ENCODE measurements around the gene LMBR1.
"Not testable (repeated sequence)": the region's sequence is repeated elsewhere in the genome, so short reads cannot be mapped to it uniquely, and the experiment has no call there.

Gene LMBR1

DNA sequence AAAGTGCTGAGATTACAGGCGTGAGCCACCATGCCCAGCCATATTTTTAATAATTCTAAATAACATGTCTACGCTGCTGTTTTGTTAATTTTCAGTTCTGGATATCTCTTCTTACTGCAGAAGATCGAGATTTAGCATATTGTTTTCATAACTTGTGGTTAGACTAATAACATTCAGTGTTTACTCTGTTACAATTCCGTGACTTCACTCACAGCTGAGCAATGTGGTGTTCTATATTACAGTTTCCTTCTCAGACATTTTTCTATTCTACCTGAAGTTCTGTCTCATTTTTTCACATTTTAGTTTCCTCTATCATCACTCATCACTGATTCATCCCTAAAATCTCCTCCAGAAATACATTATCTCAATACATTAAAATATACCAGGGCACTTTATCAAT lies 241.5 kb downstream of the LMBR1 start:
- no peak for DNase-seq

DNA sequence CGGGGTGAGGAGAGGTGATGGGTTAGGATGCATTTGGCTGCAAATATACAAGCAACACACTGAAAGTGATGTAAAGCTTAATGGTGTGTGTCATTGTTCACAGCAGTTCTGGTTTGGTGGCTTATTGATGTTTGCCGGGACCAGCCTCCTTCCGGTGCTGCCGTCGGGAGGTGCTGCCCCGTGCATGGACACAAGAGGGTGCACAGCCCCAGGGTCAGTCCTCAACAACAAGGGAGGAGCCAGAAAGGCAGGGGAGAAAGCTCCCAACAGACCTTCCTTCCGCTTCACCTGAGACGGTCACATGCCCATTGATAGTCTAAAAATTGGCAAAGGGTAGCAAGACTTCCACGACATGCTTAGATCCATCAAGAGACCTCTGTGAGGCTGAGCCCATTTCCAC lies 242.9 kb downstream of the LMBR1 start:
- no peak for DNase-seq

DNA sequence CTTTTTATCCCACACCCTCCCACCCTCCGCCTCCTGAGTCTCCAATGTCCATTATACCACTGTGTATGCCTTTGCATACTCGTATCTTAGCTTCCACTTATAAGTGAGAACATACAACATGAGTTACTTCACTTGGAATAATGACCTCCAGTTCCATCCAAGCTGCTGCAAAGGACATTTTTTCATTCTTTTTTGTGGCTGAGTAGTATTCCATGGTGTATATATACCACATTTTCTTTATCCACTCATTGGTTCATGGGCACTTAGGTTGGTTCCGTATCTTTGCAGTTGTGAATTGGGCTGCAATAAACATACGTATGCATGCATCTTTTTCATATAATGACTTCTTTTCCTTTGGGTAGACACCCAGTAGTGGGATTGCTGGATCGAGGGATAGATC lies 245.7 kb downstream of the LMBR1 start:
- not testable (repeated sequence) for DNase-seq

DNA sequence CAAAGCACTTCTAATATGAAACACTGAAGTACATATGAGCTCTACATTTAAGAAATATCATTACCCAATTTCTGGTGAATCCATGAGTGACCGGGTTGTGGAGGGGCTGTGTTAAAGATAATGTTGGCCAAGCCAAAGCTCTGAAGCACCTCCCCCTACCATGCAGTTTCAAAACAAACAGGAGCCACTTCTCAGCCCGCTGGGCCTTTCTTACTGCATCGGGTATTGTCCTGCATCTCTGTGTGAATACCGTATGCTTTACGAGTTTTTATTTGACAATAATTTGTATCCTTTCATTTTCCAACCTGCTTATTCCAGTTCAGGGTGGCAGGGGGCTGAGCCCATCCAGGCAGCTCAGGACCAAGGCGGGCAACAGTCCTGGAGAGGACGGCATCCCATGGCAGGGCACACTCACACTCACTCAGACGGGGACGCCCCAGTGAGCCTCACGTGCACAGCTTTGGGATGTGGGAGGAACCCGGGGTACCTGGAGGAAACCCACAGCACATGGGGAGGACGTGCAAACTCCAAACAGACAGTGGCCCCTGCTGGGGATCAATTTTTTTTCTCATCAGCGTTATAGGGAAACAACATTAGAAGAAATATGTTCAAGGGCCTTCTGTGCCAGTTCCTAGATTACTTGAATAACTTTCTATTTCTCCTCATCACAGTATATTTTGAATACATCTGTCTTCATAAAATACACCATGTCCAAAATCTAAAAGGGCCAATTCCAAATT lies 250.5 kb downstream of the LMBR1 start:
- no peak for DNase-seq

DNA sequence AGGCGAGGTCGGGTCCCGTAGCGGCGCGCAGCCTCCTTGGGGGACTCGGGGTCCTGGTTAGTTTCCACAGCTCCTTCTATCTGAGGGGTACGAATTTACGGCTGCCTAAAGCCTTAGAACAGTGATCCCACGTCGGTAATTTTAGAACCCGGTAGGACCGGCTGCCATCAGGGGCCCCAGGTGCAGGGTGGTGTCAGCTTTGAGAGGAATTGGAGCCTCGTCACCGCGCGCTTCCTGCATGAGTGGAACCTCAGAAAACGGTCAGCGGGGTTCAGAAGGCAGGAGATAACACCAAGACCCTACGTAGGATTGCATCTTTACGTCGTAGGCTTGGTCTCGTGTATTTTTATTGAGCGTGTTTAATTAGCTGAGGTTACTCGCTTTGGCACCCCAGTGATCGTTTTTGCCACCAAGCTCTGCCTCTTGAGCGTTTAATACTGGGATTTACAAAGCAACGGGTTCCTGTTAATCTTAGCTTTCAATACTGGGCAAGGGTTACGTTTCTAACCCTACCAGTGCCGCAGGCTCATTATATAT lies 252.0 kb downstream of the LMBR1 start:
- DNase-seq: peak; percentile 51

DNA sequence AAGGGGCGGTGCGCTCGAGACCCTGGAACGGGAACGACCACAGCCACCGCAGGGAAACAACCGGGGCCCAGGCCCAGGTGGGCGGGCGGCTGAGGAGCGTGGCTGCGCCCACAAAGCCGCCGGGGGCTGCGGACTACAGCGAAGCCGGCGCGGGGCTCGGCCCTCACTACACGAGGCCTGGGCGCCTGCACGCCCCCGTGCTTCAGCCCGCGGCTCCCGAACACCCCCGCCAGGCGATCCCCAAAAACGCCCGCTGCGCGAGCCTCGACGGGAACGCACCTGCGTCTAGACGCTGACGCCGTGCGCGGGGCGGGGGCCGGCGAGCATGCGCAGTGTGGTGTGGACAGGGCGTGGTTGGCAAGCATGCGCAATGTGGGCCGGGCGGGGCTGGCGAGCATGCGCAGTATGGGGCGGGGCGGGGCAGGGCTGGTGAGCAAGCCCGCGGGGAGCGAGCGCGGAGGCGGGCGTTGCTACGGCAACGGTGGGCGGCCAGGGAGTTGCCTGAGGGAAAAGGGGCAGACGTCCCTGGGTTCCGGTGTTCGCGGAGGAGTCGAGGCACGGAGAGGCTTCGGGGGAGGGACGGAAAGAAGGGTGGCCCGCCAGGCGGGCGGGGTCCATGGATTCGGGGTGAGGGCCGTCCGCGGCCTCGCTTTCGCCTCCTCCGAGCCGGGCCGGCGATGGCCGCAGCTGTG lies 252.6 kb downstream of the LMBR1 start, which contains the start of gene RNF32:
TSS of gene RNF32 (plus strand) at position 518 of the 692 bp plus-strand sequence. CDS start 3,104 bp downstream, outside the sequence.
- peak; percentile 95 for DNase-seq

DNA sequence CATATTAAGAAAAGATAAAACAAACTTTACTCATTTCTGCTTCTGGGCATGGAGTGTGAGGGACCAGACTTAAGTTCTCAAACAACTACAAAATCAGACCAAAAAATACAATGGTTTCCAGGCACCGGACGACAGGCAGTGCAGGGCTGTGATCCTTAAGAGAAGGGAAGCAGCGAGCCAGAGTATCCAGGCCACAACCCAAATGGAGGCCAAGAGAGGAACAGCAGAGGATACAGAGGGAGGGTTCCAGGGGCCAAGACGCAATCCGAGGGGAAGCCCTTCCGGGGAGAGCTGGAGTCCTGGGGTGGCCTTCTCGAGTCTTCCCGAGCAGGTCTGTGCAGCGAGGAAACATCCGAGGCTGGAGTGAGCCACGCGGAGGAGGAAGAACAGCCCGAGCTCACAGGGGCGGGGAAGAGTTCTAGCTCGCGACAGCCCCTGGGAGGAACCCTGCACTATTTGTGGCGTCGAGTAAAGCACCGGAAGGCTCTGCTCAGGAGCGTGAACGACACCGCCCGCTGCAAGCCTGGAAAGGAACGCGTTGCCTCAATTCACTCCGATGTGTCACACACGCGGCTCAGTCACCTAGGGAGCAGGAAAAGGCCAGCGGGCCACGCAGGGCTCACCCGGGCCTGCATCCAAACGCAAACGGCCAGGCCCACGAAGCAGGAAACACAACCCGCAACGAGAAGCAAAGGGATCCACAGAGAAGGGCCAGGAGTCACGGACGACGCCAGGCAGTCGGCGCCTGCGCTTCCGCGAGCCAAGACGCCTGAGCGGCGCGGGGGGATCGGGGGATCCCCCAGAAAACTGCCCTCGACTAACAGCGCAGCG lies 253.3 kb downstream of the LMBR1 start:
- no peak for DNase-seq

DNA sequence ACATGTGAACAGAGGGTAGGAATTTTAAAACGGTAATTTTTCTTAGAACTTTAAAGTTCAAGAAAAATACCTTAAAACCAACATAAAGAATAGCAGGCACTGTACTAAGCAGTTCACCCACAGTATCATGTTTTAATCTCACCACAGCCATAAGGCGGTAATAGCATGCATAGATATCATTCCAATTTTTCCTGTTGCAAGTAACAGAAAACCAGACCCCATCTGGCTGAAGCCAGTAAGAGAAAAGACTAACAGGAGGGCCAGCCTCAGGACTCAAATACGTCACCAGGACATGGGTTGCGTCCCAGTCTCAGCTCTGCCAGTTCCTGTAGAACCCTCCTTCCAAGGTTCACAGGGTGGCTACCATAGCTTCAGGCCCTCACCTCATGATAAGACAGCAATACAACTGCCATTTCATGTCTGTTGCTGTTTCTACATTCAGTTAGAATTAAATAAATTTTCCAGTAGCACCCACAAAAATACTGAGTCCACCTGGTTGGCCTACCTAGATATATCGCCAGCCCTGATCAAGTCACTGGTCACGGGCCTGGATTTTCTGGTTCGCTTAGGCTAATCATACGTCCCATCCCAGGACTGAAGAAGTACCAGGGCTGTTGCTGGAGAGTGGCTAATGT lies 254.4 kb downstream of the LMBR1 start:
- no peak for DNase-seq

DNA sequence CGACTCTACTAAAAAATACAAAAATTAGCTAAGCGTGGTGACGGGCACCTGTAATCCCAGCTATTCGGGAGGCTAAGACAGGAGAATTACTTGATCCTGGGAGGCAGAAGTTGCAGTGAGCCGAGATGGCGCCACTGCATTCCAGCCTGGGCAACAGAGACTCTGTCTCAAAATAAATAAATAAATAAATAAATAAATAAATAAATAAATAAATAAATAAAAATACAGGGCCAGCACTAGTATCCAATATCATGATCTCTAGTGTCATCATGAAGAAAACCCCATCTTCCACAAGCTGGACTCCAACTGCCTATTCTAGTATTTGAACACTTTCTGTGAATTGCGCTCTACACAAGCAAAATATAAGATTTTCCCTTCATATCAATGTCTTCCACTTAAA lies 255.9 kb downstream of the LMBR1 start:
- not testable (repeated sequence) for DNase-seq

DNA sequence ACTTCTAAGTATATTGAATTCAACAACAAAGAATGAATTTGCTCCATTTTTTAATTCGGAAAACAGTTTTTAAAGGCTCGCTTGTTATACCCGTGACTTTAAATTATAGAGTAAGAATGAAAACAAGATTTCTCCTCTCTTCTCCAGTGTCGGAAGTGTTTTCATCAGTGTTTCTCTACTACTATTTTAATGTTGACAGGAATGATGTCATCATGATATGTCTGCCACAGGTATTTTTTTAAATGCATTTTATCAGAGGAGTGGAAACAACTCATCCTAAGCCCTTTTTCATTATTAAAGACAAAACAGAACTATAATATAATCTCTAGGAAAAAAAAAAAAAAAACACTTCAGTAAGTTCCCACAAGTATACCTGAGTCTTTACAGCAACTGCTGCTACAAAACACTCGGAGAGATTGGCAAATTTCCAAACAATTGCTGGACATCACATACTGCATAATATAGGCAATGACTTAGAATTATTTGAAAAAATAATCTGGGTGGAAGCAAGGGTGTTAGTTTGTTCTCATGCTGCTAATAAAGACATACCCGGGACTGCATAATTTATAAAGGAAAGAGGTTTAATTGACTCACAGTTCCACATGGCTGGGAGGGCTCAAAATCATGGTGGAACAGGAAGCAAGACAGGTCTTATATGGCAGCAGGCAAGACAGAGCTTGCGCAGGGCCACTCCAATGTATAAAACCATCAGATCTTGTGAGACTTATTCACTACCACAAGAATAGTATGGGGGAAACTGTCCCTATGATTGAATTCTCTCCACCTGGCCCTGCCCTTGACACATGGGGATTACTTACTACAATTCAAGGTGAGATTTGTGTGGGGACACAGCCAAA lies 257.2 kb downstream of the LMBR1 start:
- no peak for DNase-seq

DNA sequence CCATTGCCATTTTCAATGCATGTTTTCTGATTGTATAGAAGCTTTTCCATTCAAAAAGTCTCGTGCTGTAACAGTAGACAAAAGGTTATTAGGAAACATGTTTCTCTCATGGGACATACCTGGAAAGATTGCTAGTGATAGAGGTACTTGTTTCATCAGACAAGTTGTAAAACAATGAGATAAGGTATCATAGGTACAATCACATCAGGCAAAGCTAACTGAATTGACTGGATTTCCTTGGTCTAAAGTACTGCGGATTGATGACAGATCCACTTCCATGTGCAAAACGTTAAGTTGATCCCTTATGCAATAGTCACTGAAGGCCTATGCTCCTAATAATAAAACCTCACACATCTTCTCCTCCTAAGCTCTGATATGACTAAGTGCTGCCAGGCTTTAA lies 258.9 kb downstream of the LMBR1 start:
- DNase-seq: no peak

DNA sequence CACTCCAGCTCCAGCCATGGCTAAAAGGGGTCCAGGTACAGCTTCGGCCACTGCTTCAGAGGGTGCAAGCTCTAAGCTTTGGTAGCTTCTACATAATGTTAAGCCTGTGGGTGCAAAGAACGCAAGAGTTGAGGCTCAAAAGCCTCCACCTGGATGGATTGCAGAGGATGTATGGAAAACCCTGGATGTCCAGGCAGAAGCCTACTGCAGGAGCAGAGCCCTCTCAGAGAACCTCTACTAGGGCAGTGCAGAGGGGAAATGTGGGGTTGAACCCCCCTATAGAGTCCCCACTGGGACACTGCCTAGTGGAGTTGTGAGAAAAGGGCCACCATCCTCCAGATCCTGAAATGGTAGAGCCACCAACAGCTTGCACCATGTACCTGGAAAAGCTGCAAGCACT lies 263.1 kb downstream of the LMBR1 start:
- DNase-seq: no peak

DNA sequence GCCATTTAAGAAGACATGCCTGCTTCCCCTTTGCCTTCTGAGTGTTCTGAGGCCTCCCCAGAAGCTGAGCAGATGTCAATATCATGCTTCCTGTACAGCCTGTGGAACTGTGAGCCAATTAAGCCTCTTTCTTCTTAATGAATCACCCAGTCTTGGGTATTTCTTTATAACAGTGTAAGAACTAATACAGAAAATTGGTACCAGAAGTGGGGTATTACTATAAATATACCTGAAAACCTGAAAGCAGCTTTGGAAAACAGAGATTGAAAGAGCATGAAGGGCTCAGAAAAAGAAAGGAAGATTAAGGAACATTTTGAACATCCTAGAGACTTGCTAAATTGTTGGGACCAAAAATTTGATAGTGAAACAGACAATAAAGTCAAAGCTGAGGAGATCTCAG lies 264.4 kb downstream of the LMBR1 start:
- DNase-seq: no peak

All from stimulated activated naive CD4-positive, alpha-beta T cell treated with Interleukin-2 at 50 U/mL for 16 hours (primary cell).